Hindlimb muscle (tissue), 1 donor: ENCODE measurements around the gene ADGRA3. TPM values are rescaled to one million over a fixed set of nuclear protein-coding genes. Genes with fewer than 3 reads are reported as not detected.
"Not testable (repeated sequence)": the region's sequence is repeated elsewhere in the genome, so short reads cannot be mapped to it uniquely, and the experiment has no call there.

ENCODE experiments used
- DNase-seq: peaks from one replicate; pipeline ENCODE4 v3.0.0-alpha.2; 2013
- polyA plus RNA-seq: library from polyadenylated mRNA; unstranded; fragments of 120-200 nt; gene quantifications from one replicate; pipeline ENCODE4 v1.2.1, GENCODE V29; 2013; ENCODE audit not compliant: insufficient read length

ADGRA3 gene
- polyA plus RNA-seq, 1 donor = 54.5 TPM

DNA sequence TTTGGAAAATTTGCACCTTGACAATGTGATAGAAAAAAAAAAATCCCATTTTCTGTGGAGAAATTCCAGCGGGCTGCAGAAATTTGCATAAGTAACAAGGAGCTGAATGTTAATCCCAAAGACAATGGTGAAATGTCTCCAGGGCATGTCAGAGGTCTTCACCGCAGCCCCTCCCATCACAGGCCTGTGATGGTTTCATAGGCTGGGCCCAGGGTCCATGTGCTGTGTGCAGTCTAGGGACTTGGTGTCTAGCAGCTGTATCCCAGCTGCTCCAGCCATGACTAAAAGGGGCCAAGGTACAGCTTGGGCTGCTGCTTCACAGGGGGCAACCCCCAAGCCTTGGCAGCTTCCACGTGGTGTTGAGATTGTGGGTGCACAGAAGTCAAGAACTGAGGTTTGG lies 85.2 kb downstream of the ADGRA3 start:
- no peak for DNase-seq

- DNase-seq = no peak
Measured at GRCh38 chr4:22428441-22428840, 87.4 kb downstream of the ADGRA3 start.

DNA sequence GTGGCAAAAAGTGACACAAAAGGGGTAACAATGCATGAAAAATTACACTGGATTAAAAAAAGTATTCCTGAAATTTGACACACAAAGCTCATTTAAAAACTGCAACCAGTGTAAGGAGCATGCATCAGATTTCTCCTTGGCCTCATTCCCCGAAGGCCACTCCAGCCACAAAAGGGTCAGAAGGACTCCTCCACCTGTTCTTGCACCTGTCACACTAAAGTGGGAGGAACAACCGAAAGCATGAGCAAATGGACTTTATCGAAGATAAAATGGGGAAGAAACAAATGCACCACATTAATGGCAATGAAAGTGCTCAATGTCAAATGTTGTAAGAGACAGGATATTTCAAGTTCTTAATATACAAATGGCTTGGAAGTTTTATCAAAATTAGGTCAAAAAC lies 88.2 kb downstream of the ADGRA3 start:
- no peak for DNase-seq

DNA sequence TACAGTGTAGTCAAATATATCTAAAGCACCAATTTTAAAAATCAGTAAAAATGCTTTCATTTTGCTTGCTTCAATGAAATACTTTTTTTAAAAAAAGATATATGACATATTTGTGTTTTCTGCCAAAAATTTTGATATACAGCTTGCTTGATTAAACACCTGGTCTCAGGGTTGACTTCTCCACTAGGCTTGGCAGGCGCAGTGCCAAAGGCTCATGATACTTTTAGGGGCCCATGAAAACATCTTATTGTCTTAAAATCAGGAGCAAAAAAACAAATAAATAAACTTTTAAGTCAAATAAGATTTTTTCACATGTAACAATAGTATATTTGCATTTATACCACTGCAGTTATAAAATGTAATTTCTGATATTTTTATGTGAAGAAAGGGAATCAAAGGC lies 95.6 kb downstream of the ADGRA3 start:
- no peak for DNase-seq

- no peak for DNase-seq
Measured at GRCh38 chr4:22417408-22417807, 98.5 kb downstream of the ADGRA3 start.

DNA sequence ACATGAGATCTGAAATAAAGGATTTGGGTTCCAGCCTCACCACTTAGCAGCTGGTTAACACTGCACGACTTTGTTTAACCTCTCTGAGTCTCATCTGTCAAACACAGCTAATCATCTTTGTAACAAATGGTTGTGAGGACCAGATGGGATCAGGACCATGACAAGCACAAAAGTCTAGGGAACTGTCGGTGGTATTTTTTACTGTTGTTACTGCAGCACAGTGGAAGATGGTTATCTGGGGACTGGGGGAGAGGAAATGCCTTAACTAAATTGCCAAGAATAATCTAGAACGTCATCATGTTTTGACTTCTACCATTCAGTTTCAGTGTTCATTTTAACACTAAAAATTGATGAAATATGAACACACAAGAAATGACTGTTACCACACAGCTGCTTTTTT lies 99.5 kb downstream of the ADGRA3 start:
- DNase-seq = no peak

GRCh38 chr4:22414833-22415232 lies 101.0 kb downstream of the ADGRA3 start:
- DNase-seq = no peak

GRCh38 chr4:22413471-22413870 lies 102.4 kb downstream of the ADGRA3 start:
- no peak for DNase-seq

DNA sequence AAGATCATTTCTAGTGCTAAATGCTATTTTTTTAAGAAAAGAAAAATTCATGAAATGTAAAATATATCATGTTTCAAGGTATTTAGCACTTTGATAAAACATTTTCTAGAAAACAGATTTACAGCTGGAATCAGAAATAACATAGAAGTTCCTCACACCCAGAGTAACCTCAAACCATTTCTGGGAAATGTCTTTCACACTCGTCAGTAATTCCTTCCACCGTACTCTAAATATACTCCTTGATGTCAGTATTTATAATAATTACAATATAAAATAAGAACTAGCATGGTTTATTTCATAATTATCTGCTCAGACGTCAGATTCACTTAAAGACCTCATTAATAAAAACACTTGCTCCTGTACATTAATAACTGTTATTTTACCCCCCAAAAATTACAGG lies 103.9 kb downstream of the ADGRA3 start:
- DNase-seq = no peak

DNA sequence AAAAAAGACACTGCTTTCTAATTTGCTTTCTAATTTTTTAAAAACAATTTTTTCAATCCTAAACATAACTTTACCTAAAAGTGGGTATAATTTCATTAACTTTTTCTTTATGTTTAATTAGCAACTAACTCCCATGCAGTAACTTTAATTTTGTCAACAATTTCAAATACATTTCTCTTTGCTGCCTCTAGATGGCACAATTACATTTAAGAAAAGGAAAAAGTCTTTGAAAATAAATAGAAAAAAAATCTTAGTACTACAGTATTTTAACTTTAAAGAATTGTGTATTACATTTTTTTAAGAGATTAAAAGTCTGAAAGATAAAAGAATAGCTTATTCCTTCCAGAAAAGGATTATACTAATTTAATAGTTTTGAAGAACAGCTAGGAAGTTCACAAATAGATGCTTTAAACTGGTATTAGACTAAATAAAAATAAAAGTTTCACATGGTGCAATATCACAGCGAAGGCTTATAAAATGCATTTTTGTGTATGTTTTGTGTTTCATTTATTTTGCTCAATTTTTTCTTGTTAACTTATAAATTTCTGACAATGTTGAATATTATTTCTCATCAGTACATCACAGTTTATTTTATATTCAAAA lies 105.1 kb downstream of the ADGRA3 start:
- no peak for DNase-seq

- DNase-seq = no peak
Measured at GRCh38 chr4:22408474-22408873, 107.4 kb downstream of the ADGRA3 start.

GRCh38 chr4:22407361-22407760 lies 108.5 kb downstream of the ADGRA3 start:
- no peak for DNase-seq

GRCh38 chr4:22398671-22399070 lies 117.2 kb downstream of the ADGRA3 start:
- no peak for DNase-seq

DNA sequence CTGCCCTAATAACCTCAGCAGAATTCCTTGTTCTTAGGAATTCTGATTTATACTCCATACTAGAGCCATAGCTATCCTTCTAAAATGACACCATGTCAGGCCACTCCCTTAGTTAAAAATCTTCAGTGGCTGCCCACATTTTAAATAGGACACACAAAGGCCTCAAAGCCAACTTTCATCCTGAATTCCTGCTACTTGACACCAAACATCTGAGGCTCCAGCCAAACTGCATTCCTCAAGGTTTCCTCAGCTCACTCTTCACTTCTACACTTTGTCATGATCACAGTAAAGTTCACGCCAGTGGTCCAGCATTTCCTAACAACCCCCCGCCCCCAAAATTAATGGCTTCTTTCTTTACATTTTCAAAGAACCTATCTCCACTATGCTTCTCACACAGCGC lies 124.3 kb downstream of the ADGRA3 start:
- no peak for DNase-seq

DNA sequence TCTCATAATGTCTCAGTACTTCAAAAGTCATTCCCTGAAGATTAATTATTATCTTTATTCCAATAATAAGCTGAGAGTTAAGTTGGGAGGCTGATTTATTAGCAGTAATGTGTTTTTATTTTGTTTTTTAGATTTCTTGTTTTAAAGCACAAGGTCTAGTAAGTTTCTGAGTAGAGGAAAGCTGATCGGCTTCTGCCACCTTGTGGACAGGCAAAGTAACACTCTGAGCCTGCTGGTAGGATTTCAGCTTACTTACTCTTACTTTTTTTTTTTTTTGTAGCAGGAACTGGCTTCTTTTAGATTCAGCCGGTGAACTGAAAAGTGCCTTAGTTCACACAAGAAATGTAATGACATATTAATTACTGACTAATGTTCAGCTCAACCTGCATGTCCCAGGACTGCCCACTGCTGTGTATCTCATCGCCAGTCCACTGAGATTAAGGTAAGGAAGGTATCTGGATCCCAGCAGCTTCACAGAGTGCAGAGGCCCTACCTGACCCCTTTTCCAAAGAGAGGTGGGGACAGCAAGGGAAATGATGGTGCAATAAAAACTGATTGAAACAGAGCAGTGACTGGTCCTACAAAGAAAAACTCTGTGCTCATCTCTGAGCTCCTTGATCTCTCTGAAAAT lies 126.5 kb downstream of the ADGRA3 start:
- DNase-seq = peak; percentile 49

GRCh38 chr4:22385611-22386011 lies 130.3 kb downstream of the ADGRA3 start:
- no peak for DNase-seq

GRCh38 chr4:22384154-22384553 lies 131.7 kb downstream of the ADGRA3 start:
- no peak for DNase-seq

GRCh38 chr4:22382216-22382615 lies 133.7 kb downstream of the ADGRA3 start:
- DNase-seq = not testable (repeated sequence)

GRCh38 chr4:22372986-22373385 lies 142.9 kb downstream of the ADGRA3 start:
- DNase-seq = no peak

DNA sequence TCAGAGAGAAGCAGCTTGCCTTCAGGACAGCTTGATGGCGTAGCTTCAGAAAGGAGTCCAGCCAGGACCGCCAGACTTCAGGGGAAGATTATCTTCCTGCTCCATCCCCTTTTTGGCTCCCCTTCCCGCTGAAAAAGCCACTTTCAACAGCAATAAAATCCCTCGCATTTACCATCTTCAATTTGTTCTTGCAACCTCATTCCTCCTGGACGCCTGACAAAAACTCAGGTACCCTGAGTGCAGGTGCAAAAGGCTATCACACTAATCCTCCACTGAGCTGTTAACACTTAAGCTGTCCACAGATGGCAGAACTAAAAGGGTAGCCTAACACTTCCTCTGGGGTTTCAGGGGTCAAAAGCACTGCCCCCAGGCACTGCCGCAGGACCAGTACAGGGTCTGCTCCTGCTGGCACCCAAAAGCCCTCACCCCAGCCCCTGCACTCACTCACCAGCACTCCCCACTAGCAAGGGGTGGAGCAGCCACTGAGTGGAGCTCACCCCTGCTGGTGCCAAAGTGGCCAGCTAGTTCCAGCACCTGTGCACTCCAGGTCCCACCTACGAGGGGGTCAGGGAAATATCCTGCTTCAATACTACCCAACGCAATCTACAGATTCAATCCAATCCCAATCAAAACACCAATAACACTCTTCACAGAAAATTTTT lies 145.8 kb downstream of the ADGRA3 start:
- DNase-seq = no peak

- no peak for DNase-seq
Measured at GRCh38 chr4:22363787-22364186, 152.1 kb downstream of the ADGRA3 start.

GRCh38 chr4:22363036-22363435 lies 152.8 kb downstream of the ADGRA3 start:
- no peak for DNase-seq

GRCh38 chr4:22356987-22357596 lies 158.8 kb downstream of the ADGRA3 start:
- DNase-seq = no peak

DNA sequence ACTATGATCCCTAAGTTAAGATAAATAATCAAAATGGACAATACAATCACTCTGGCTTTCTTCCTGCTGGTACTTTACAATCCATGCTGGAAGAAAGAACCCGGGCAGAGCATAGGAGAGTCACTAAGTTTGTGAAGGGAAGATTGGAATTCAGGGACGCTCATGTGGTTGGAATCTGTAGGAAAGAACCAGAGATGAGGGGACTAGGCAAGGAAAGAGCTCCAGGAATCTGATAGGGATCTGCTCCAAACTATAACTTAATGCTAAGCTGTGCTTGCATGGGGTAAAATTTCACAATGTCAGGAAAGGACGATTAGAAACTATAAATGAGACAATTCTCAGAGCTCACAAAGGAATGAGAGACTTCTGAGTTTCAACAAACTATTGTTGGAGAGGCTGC lies 167.5 kb downstream of the ADGRA3 start:
- no peak for DNase-seq
